GM12878 (cell line): ENCODE measurements around the gene SHROOM3.

Experiments
- BACH1 ChIP-seq: fragments of 450-650 bp; IDR thresholded peaks from 2 replicates; pipeline ENCODE4 v1.6.1; 2017; ENCODE audit warnings: mild to moderate bottlenecking, borderline replicate concordance
- CHD1 ChIP-seq: IDR thresholded peaks from 2 replicates; pipeline ENCODE4 v1.6.1; 2012; ENCODE audit warnings: low read depth, low read length, improper control_type of control experiment
- EED ChIP-seq: sonication (generic); IDR thresholded peaks from 2 replicates; pipeline ENCODE4 v1.6.1; 2016; ENCODE audit warnings: antibody characterized with exemption, low read depth
- RAD21 ChIP-seq: IDR thresholded peaks from 2 replicates; pipeline ENCODE4 v1.6.1; 2011; ENCODE audit warnings: mild to moderate bottlenecking, low read depth, low read length, moderate library complexity; ENCODE audit not compliant: insufficient read depth
- TAF1 ChIP-seq: IDR thresholded peaks from 2 replicates; pipeline ENCODE4 v1.6.1; 2011; ENCODE audit warnings: mild to moderate bottlenecking, low read depth, low read length, borderline replicate concordance
- ZNF24 ChIP-seq: fragments of 450-650 bp; IDR thresholded peaks from 2 replicates; pipeline ENCODE4 v1.6.1; 2017; ENCODE audit warnings: antibody characterized with exemption, mild to moderate bottlenecking
- TF ChIP-seq, protein P1 (sequence below): IDR thresholded peaks from 2 replicates; pipeline ENCODE4 v1.6.1; 2012; ENCODE audit warnings: low read depth, low read length, improper control_type of control experiment
- TF ChIP-seq, protein P2 (sequence below): fragments of 450-650 bp; IDR thresholded peaks from 2 replicates; pipeline ENCODE4 v1.6.1; 2017; ENCODE audit warnings: mild to moderate bottlenecking
- TF ChIP-seq, protein P3 (sequence below): IDR thresholded peaks from 2 replicates; pipeline ENCODE4 v1.6.1; 2011; ENCODE audit warnings: low read depth, mild to moderate bottlenecking, low read length, moderate library complexity, borderline replicate concordance; ENCODE audit errors: extremely low read depth
- TF ChIP-seq, protein P4 (sequence below), 3 experiments: IDR thresholded peaks in 2 of 3; conservative IDR thresholded peaks in 1 of 3; 2 replicates each; pipeline ENCODE4 v1.5.1; 2011; ENCODE audit warnings: low read depth in 3 of 3, low read length in 3 of 3, mild to moderate bottlenecking in 3 of 3, control low read depth in 2 of 3, moderate library complexity in 2 of 3, inconsistent platforms in 1 of 3, mixed read lengths in 1 of 3; ENCODE audit not compliant: control insufficient read depth in 2 of 3, insufficient read depth in 1 of 3; ENCODE audit errors: extremely low read depth in 1 of 3

DNA sequence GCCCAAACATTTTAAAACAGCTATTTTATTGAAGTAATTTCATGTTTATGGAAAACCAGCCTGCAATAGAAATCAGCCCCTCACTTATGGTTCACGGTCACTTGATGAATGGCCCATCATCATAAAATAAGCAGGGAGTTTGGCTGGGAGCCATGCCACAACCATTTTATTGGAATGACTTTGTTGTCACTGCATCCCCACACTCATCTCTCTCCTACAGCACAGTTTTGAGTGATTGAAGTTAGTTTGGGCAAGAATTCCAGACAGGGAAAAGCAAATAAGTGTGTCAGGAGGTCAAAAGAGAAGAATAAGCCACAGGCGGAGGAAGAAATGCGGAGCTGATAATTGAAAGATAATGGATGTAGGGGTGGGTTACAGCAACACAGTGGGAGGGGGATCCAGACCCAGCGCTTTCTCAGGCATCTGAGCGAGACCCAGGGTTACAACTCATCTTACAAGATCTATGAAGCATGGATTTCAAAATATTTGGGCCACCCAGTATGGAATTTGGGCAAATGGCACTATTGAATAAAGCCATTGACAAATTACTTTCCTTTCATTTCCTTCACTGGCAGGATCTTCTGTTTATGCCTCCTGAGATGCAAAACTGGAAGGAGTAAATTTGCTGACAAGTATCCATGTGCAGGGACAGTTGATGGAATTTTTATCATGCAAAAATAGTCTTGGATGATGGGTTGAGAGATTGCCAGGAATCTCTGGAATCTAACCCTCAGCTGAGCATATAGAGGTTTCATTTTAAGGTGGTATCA is 100.8 kb downstream of the SHROOM3 start:
- TF ChIP-seq, protein P1, sequence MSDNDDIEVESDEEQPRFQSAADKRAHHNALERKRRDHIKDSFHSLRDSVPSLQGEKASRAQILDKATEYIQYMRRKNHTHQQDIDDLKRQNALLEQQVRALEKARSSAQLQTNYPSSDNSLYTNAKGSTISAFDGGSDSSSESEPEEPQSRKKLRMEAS: no peak
- TF ChIP-seq RAD21: no peak
- TF ChIP-seq, protein P2, sequence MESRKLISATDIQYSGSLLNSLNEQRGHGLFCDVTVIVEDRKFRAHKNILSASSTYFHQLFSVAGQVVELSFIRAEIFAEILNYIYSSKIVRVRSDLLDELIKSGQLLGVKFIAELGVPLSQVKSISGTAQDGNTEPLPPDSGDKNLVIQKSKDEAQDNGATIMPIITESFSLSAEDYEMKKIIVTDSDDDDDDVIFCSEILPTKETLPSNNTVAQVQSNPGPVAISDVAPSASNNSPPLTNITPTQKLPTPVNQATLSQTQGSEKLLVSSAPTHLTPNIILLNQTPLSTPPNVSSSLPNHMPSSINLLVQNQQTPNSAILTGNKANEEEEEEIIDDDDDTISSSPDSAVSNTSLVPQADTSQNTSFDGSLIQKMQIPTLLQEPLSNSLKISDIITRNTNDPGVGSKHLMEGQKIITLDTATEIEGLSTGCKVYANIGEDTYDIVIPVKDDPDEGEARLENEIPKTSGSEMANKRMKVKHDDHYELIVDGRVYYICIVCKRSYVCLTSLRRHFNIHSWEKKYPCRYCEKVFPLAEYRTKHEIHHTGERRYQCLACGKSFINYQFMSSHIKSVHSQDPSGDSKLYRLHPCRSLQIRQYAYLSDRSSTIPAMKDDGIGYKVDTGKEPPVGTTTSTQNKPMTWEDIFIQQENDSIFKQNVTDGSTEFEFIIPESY: no peak
- TF ChIP-seq, protein P3, sequence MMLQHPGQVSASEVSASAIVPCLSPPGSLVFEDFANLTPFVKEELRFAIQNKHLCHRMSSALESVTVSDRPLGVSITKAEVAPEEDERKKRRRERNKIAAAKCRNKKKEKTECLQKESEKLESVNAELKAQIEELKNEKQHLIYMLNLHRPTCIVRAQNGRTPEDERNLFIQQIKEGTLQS: no peak
- no peak for TF ChIP-seq TAF1
- TF ChIP-seq, protein P4, sequence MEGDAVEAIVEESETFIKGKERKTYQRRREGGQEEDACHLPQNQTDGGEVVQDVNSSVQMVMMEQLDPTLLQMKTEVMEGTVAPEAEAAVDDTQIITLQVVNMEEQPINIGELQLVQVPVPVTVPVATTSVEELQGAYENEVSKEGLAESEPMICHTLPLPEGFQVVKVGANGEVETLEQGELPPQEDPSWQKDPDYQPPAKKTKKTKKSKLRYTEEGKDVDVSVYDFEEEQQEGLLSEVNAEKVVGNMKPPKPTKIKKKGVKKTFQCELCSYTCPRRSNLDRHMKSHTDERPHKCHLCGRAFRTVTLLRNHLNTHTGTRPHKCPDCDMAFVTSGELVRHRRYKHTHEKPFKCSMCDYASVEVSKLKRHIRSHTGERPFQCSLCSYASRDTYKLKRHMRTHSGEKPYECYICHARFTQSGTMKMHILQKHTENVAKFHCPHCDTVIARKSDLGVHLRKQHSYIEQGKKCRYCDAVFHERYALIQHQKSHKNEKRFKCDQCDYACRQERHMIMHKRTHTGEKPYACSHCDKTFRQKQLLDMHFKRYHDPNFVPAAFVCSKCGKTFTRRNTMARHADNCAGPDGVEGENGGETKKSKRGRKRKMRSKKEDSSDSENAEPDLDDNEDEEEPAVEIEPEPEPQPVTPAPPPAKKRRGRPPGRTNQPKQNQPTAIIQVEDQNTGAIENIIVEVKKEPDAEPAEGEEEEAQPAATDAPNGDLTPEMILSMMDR (IDR thresholded peaks at IDR 0.05 in 2 of 3, conservative IDR thresholded peaks at IDR 0.05 in 1 of 3; ENCODE audit: control insufficient read depth in 2 of 3, extremely low read depth in 1 of 3, insufficient read depth in 1 of 3, low read depth in 3 of 3, low read length in 3 of 3): no peak
- TF ChIP-seq BACH1: no peak
- TF ChIP-seq ZNF24: no peak
- no peak for TF ChIP-seq CHD1
- no peak for TF ChIP-seq EED
